Stimulated activated CD4-positive, alpha-beta T cell treated with anti-CD3 and anti-CD28 coated beads, Interleukin-4, amount 100 ng/mL, for 1 hour (primary cell): ENCODE results near the gene RARS1.

Source experiments
- DNase-seq: peaks from one replicate; pipeline ENCODE4 v3.0.0-alpha.2; 2020

Gene RARS1

DNA sequence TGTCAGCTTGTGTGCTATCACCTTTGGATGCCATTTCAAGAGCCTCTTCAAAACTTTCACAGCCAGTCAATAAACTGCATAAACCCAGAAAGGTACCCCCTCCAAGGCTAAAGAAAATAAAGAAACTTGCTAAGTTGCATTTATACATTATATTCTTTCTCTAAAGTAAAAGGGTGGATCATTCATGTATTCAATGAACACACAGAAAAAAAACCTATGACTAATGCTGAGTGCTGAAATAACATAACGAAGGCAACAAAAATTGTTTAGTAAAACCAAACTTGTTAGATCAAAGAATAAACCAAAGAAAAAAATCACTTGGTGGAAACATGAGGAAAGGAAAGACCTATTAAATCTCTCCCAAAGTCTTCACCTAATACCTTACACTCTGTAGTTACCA lies 77.7 kb downstream of the RARS1 start:
- DNase-seq: no peak

GRCh38 chr5:168568738-168569137 lies 82.5 kb downstream of the RARS1 start:
- DNase-seq: no peak
